H1 (cell line): Measurements from ENCODE around the gene SLX9. TPM values are rescaled to one million over a fixed set of nuclear protein-coding genes. Genes with fewer than 3 reads are reported as not detected.

Experiments
- ASH2L ChIP-seq: fragments of 200-600, 300-600 bp; sonication (generic); IDR thresholded peaks from one replicate; pipeline ENCODE4 v1.7.1; 2017; ENCODE audit warnings: low read length
- ATF3 ChIP-seq: IDR thresholded peaks from 2 replicates; pipeline ENCODE4 v1.6.1; 2011; ENCODE audit warnings: low read depth, mild to moderate bottlenecking, low read length; ENCODE audit not compliant: insufficient read depth
- CBX8 ChIP-seq: fragments of 300-800, 300-1000 bp; sonication (generic); IDR thresholded peaks from 2 replicates; pipeline ENCODE4 v1.7.1; 2016; ENCODE audit warnings: low read depth, low read length, borderline replicate concordance
- CHD7 ChIP-seq: fragments of 300-600 bp; sonication (generic); IDR thresholded peaks from 2 replicates; pipeline ENCODE4 v1.7.1; 2012; ENCODE audit warnings: low read length, moderate library complexity, mild to moderate bottlenecking, inconsistent platforms; ENCODE audit not compliant: insufficient replicate concordance
- CTBP2 ChIP-seq: IDR thresholded peaks from 2 replicates; pipeline ENCODE4 v1.7.0; 2011; ENCODE audit warnings: borderline replicate concordance, mild to moderate bottlenecking, moderate library complexity, mixed read lengths, low read length; ENCODE audit not compliant: insufficient read depth, insufficient read length
- RFX5 ChIP-seq: IDR thresholded peaks from 2 replicates; pipeline ENCODE4 v1.6.1; 2011; ENCODE audit warnings: low read depth, low read length, improper control_type of control experiment, borderline replicate concordance
- SIRT6 ChIP-seq: IDR thresholded peaks from one replicate; pipeline ENCODE4 v1.7.1; 2012; ENCODE audit warnings: low read length, inconsistent platforms
- polyA plus RNA-seq, 7 experiments: library from polyadenylated mRNA; depleted of rRNA in 3 of 7; stranded (reverse) in 5 of 7; unstranded in 2 of 7; fragments of >200 nt in 5 of 7; fragments of 200-250 nt in 2 of 7; gene quantifications; 1 replicate in 5 of 7; 2 replicates in 1 of 7; 4 replicates in 1 of 7; pipeline versions ENCODE4 v1.2.1 to v1.2.3, GENCODE V29; 2011 to 2013; ENCODE audit warnings: missing spikeins in 2 of 7, mixed read lengths in 2 of 7
- total RNA-seq: library from RNA; stranded (reverse); fragmentation: NEBNext Ultra II Directional; extraction: Animal tissue kit (Norgen Biotek cat#: 25700); gene quantifications from 2 replicates; pipeline ENCODE4 v1.2.1, GENCODE V29; 2021

Gene SLX9
- total and polyA plus RNA-seq, 2 of the 8 experiments (the other 6 are each of a cell fraction or from before 2014, with no cell fraction given): 17.7 to 57.3 TPM

- TF ChIP-seq CBX8: no peak
- no peak for TF ChIP-seq SIRT6
- no peak for TF ChIP-seq ATF3
- TF ChIP-seq ASH2L: no peak
- no peak for TF ChIP-seq RFX5
- no peak for TF ChIP-seq CHD7
- no peak for TF ChIP-seq CTBP2
Observed at GRCh38 chr21:44932408-44933181, 7.2 kb upstream of the SLX9 start (continued).
